COLO668 (cell line): Measurements from ENCODE around the gene MAN2B2.
"Not testable (repeated sequence)": the region's sequence is repeated elsewhere in the genome, so short reads cannot be mapped to it uniquely, and the experiment has no call there.

Source experiments
- DNase-seq: peaks from one replicate; lab custom pipeline; 2025; ENCODE audit not compliant: unreplicated experiment; lab: John Stamatoyannopoulos, UW

Gene MAN2B2

DNA sequence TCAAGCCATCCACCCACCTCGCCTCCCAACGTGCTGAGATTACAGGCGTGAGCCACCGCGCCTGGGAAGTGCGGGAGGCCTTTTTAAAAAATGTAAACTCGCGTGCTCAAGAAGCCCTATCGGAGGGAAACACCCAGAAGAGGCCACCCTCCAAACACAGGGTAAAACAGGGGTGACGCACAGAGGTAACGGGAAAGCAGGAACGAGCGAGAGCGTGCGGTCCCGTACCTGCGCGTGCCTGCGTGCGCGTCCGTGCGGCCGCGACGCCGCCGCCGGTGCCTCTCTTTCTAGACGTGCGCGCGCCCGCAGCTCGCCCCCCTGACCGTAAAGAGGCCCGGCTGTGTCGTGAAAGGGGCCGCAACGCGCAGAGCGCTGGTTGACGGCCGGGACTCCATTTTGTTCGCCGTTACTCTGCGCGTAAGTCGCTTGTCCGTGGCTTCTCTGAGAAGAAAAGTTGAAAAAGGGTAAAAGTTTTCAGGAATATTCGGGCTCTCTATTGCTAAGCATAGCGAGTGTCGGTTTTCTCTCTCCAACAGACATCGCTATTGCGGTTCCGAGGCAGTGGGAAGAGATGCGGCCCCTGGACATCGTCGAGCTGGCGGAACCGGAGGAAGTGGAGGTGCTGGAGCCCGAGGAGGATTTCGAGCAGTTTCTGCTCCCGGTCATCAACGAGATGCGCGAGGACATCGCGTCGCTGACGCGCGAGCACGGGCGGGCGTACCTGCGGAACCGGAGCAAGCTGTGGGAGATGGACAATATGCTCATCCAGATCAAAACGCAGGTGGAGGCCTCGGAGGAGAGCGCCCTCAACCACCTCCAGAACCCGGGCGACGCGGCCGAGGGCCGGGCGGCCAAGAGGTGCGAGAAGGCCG lies 65.5 kb downstream of the MAN2B2 start, which contains the start of gene MRFAP1:
TSS of gene MRFAP1 (plus strand) at position 394 of the 872 bp plus-strand sequence. CDS start at position 572, 178 bp downstream.
- peak; percentile 98 for DNase-seq

DNA sequence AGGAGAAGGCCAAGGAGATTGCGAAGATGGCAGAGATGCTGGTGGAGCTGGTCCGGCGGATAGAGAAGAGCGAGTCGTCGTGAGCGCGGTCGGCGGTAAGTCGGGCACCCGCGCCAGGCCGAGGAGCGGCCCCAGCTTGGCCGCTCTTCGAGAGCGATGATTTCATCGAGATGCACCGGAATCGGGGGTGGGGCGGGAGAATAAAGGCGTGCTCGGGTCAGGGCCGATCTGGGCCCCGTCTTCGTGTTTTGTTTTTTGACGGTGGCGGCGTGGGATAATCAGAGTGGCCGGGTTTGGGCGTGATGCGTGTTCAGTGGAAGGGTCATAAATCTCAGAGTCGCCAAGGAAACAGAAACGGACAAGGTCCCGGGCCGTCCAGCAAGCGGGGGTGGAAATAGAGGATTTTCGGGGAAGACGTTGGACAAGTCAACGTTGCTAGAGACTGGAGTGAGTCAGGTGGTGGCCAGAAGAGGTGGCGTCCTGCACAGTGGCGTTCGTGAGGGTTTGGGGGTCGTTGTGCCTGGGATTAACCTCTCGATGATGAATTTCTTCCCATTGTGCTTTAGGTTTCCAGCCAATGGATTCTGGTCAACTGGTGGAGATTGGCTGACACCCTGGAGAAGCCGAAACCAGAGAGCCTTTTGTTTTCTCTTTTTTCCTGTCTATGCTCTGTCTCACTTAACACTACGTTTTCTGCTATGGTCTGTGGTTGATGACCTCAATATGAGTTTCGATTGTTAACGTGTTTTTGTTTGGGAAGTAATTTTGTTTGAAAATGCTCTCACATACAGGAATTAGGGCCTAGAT lies 66.4 kb downstream of the MAN2B2 start:
- DNase-seq: peak; percentile 57

DNA sequence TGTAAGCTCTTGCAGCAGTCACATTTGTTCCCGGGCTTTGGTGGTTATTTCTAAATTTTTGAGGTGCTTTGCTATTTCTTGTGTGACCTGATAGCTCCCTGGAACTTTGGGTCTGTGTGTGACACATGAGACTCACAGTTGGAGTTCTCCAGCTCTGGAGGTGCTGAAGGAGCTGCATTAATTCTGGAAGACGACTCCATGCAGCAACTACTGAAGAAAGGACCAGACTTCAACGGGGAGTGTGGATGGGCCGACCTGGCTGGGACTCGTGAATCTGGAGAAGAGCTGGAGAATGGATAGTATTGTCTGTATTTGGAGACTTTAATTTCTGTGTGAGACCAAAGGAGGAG lies 67.0 kb downstream of the MAN2B2 start:
- no peak for DNase-seq

DNA sequence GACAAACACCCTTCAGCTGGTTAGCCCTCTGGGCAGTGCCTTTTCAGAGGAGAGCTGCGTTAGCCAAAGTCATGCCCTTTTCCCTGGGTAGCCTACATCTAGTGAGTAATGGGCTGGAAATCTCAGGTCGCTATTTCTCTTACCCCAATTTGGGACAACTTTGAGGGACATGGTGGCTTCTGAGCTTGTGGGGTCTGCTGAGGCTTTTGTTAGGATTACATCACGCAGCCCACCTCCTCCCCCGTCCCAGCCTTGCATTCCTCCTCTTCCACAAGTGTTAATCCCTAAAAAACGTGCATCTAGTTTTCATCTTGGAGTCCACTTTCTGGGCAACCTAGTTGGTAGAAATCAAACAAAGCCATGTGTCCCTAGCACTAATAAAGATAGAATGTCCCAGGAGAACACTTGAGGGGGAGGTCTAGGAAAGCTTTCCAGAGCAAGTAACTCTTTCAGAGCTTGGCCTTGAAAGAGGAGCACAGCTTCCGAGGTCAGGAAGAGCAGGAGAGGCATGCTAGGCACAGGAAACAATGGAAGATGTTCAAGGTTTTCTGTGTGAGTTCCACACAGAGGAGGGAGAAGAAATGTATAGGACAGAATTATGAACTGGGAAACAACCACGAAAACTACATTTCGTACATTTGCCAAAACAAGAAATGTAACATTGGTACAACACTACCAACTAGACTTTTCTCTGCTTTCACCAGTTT lies 68.3 kb downstream of the MAN2B2 start:
- DNase-seq: no peak

DNA sequence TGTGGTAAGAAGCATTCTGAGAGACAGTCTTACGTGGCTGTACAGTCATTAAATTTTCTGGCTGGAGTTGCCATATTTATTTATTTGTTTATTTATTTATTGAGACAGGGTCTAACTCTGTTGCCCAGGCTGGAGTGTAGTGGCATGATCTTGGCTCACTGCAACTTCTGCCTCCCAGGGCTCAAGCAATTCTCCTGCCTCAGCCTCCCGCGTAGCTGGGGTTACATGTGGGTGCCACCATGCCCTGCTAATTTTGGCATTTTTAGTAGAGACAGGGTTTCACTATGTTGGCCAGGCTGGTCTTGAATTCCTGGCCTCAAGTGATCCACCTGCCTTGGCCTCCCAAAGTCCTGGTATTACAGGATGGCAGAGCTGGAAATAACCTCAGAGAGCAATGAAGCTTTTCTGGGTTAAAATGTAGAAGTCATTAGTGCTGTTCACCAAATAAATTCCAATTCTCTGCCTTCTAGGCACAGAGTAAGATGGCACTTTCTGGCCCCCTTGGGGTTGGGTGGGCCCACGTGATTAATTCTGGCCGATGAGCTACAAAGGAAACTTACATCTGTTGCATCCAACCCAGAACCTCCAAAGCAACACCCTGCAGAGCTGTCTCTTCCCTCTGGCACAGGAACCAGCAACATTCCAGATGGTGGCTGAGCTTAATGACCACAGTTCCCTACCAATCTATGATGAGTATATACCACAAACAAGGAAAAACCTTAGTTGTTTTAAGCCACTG lies 70.0 kb downstream of the MAN2B2 start:
- DNase-seq: no peak

DNA sequence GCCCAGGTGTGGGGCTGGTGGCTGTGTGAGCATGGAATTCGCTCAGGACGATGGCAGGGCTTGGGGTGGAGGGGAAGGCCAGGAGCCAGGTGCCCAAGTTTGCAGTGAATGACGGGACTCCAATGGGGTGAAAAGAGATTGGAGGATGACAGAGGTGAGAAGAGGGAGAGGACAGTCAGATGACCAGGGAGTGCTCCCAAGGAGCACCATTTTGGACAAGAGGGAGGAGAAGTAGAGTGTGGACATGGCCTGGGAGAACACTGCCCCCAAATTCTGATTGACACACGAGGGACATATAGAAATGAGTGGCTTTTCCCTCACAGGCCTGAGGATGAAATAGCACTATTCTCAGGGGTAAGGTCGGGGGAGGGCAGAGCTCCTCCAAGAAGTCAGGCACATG lies 72.2 kb downstream of the MAN2B2 start:
- no peak for DNase-seq

DNA sequence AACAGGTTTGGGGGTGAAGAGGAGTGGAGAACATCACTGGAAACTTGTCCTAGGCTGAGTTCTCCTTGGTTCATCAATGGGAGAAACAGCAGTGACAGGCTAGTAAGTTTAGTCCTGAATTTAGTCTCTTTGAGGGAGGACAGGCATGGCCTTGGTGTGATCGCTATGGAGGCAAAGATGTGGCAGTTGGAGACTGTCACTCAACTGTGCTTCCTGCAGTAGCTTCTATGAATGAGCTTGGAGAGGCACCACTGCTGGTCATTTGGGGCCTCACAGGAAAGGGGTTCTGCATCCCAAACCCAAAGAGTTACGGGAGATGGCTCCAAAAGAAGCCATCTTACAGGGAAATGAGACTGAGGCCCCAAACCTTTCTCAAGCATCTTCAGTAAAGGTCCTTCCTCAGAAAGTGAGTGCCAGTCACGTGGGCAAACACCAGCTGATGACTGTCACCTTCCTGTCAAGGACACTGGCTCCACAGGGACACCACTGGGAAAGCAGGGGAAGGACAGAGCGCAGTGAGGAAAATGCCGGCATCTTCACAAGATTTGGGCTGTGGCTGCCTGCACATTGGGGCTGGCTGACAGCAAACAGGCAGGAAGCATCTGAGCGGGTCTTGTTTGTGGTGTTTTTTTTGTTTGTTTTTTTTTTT lies 72.7 kb downstream of the MAN2B2 start:
- no peak for DNase-seq

DNA sequence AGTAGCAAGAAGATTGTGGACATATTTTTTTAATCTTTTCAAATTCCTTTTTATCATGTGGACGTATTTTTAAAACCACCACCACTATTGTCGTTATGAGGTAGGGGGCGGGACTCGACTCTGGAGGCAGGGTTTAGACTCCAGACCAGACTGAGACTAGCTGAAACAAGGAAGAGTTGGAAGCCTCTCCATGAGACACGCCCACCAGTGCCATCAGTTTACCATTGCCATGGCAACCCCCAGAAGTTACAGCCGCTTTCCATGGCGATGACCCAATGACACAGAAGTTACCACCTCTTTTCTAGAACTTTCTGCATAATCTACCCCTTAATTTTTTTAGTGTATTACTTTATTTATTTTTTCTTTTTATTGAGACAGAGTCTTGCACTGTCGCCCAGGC lies 74.2 kb downstream of the MAN2B2 start:
- no peak for DNase-seq

DNA sequence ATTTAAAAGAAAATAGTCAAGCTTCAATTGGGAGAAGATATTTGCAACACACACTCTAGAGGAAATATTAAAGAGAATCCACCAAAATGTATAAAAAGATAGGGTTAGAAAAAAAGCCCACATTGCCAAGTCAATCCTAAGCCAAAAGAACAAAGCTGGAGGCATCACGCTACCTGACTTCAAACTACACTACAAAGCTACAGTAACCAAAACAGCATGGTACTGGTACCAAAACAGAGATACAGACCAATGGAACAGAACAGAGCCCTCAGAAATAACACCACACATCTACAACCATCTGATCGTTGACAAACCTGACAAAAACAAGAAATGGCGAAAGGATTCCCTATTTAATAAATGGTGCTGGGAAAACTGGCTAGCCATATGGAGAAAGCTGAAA lies 79.2 kb downstream of the MAN2B2 start:
- not testable (repeated sequence) for DNase-seq

DNA sequence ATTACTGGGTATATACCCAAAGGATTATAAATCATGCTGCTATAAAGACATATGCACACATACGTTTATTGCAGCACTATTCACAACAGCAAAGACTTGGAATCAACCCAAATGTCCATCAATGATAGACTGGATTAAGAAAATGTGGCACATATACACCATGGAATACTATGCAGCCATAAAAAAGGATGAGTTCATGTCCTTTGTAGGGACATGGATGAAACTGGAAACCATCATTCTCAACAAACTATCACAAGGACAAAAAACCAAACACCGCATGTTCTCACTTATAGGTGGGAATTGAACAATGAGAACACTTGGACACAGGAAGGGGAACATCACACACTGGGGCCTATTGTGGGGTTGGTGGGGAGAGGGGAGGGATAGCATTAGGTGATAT lies 80.3 kb downstream of the MAN2B2 start:
- not testable (repeated sequence) for DNase-seq

DNA sequence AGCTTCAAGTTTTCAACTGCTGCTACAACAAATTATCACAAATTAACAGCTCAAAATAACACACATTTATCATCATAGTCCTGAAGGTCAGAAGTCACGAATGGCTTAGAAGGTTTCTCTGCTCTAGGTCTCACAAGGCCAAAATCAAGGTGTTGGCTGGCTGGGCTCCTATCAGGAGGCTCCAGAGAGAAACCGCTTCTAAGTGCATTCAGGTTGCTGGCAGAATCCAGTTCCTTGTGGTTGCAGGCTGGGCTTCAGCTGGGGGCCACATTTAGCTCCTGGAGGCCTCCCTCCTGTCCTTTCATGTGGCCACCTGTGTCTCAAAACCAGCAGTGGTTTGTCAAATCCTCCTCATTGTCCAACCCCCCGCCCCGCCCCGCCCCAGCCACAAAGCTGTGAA lies 80.9 kb downstream of the MAN2B2 start:
- no peak for DNase-seq

DNA sequence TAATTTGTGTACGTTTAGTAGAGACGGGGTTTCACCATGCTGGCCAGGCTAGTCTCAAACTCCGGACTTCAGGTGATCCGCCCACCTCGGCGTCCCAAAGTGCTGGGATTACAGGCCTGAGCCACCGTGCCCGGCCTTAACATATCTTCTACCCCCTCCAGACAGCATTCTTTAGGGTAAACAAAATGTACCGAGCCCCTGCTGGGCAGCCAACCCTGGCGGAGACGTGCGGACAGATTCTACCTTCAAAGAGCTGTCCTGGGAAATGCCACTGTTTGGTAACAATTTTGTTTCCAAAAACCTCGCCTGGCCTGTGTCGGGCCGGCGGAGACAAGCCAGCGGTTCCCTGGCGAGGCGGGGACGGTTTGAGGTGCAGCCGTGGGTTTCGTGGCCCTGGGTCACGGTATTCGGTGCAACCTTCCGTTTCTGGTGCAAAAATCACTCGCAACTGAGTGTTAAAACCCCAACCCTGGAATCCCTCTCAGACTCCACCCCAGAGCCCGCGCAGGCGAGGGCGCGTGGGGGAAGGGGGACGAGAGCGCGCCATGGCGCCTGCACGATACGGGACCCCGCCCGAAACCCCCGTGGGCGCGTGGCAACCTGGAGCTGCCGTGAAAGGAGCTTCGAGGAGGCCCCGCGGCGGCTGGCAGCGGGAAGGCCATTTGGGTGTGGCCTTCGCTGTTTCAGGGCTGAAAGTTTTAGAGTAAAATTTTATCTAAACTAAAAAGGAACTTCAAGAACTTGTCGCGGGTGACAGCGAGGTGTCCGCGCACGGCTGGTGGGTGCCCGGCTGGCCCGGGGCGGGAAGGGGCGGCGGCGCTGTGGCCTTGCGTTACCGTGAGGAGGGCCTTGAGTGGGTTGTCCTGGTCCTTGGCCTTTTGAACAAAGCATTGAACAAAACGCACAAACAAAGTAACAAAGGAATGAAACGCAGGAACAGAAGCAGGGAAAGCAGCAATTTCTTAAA lies 82.5 kb downstream of the MAN2B2 start:
- no peak for DNase-seq

DNA sequence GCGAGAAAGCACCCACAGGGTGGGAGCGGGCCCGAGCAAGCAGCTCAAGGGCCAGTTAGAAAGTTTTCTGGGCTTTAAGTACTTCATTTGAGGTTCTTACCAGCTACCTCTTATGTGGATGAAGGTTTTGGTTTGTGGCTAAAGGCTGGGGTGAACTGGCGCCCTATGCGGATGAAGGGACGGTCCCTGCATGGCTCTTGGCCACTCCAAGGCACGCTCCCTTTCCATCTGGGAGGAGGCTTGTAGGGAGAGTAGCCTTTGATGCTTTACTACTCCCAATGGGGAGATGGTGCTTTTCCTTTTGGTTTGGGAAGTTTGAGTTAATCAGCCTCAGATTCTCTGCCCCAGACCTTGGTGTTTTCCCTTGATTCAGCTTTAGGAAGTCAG lies 83.2 kb downstream of the MAN2B2 start:
- DNase-seq: no peak

DNA sequence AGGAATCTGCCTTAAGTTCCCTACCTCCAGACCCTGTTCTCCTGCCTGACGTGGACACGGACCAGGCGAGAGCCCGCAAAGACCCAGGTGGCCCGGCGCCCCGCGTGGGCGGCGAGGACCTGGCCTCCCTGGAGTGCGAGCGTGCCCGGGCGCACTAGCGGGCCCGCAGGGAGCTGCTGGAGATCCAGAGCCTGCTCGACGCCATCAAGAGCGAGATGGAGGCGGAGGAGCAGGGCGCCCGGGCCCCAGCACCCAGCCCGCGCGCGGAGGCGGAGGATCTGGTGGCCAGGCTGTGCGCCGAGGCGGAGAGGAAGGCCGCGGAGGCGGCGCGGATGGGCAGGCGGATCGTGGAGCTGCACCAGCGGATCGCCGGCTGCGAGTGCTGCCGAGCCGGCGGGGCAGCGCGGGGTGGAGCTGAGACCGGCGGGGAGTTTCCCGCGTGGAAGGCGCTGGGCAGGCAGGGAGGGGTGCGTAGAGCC lies 83.6 kb downstream of the MAN2B2 start:
- no peak for DNase-seq

DNA sequence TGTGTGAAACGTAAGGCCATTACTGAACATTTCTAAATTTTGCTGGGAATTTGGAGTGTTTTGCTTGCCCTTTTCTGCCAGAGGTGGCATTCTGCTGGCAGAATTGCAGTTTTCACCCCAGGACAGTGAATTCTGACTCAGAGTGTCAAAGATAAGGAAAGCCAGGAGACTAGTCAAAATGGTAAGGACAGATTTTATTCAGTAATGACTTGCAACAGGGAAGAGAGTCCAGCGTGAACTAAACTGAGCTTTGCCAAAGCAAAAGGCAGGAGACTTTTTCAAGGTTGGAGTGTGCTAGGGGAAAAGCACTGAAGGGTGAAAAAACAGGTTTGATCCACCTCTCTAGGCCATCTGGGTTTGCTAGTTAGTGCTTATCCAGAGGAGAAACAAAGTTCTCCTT lies 84.9 kb downstream of the MAN2B2 start:
- DNase-seq: no peak

DNA sequence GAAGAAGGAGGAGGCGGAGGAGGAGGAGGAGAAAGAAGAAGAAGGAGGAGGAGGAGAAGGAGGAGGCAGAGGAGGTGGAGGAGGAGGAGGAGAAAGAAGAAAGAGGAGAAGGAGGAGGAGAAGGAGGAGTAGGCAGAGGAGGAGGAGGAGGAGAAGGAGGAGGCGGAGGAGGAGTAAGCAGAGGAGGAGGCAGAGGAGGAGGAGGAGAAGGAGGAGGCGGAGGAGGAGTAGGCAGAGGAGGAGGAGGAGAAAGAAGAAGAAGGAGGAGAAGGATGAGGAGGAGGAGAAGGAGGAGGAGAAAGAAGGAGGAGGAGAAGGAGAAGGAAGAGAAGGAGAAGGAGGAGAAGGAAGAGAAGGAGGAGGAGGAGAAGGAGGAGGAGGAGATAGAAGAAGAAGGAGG lies 85.4 kb downstream of the MAN2B2 start:
- no peak for DNase-seq

DNA sequence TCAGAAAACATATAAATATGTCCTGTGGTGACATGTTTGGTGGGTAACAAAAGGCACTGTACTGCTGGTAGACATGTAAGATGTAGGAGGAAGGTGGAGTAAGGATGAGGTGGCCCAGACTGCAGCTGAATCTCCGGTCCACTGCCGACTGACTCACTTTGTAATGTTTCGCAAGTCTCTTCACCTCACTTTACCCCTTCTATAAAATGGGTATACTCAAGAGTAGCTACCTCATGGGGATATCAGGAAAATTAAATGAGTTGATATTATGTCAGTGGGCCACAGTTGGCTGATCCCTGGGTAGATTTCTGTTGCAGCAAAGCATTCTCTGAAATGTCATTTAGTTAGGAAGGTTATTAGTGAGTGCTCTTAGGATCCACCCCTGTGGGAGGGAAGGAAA lies 87.6 kb downstream of the MAN2B2 start:
- DNase-seq: no peak

DNA sequence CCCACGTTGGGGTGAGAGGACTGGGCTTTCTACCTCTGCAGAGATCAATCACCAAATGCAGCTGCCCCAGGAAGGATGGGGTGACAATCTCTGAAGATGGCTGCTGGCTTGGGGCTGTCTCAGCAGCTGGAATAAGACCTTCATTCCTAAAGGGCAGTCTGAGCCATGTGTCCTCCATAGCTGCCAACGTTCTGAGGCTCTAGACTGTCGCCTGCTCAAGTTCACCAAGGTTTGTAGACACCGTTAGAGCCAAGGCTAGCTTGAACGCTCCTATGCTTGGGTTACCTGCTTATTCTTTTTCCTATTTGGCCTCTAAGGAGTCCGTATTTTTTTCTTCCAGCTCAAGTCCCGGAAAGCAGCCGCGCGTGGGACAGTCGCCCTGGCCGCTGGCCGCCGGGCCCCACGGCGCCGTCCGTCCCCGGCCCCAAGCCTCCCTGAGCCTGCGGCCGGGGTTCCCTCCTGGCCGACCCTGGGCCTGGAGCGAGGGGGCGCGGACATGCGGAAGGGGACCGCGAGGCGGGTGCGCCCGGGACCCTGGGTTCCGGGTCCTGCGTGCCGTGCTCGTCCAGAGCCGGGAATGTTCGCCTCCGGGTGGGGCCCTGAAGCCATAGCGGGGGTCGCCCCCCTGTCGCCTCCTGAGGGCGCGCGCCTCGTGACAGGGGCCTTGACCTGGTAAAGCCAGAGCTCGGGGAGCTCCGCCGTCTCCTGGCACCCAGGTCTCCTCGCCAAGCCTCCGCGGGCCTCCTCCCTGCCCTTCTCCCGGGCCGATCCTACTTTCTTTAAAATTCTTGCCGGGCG lies 88.8 kb downstream of the MAN2B2 start:
- DNase-seq: no peak
